OCI-LY3 (cell line): ENCODE data around the gene ITPR3.

Experiments used
- H2AFZ ChIP-seq: fragments of 200-600, 300-600 bp; shearing (Covaris generic); 2 replicates; pipeline ENCODE4 v1.6.0; 2014; ENCODE audit warnings: antibody characterized with exemption, low read depth, low read length
- H3K27ac ChIP-seq: fragments of 200-600, 300-600 bp; sonication (generic); 2 replicates; pipeline ENCODE4 v1.5.1; 2014; ENCODE audit warnings: mild to moderate bottlenecking, low read length, moderate library complexity, mixed read lengths
- H3K27me3 ChIP-seq: fragments of 200-600, 300-600 bp; sonication (generic); 2 replicates; pipeline ENCODE4 v1.6.1; 2014; ENCODE audit warnings: low read depth, low read length, mixed read lengths
- H3K36me3 ChIP-seq: fragments of 200-600, 300-600 bp; sonication (generic); replicated peaks from 2 replicates; pipeline ENCODE3; 2014; ENCODE audit warnings: low read depth, low read length, mixed read lengths
- H3K4me1 ChIP-seq: fragments of 300-600, 200-600 bp; sonication (generic); 2 replicates; pipeline ENCODE4 v1.6.1; 2014; ENCODE audit warnings: low read length, mixed read lengths
- H3K4me2 ChIP-seq: fragments of 200-600, 300-600 bp; sonication (generic); 2 replicates; pipeline ENCODE4 v1.6.1; 2014; ENCODE audit warnings: low read length, mixed read lengths
- H3K4me3 ChIP-seq: fragments of 300-600, 200-600 bp; sonication (generic); 2 replicates; pipeline ENCODE4 v1.5.1; 2014; ENCODE audit warnings: antibody characterized with exemption, mild to moderate bottlenecking, low read length, moderate library complexity
- H3K79me2 ChIP-seq: fragments of 300-600, 200-600 bp; shearing (Covaris generic); 2 replicates; pipeline ENCODE4 v1.6.1; 2014; ENCODE audit warnings: mild to moderate bottlenecking, low read length, mixed read lengths
- H3K9ac ChIP-seq: fragments of 300-600, 200-600 bp; shearing (Covaris generic); 2 replicates; pipeline ENCODE4 v1.6.0; 2014; ENCODE audit warnings: mild to moderate bottlenecking, low read length, moderate library complexity
- H3K9me3 ChIP-seq: fragments of 200-600, 300-600 bp; shearing (Covaris generic); 2 replicates; pipeline ENCODE4 v1.6.1; 2014; ENCODE audit warnings: low read length, mixed read lengths; ENCODE audit not compliant: insufficient read depth
- H4K20me1 ChIP-seq: fragments of 200-600, 300-600 bp; sonication (generic); 2 replicates; pipeline ENCODE4 v1.6.1; 2016; ENCODE audit warnings: low read length, mixed read lengths; ENCODE audit not compliant: insufficient read depth
- EZH2phosphoT487 ChIP-seq: fragments of 200-600 bp; shearing (Covaris generic); IDR thresholded peaks from 2 replicates; pipeline ENCODE4 v1.6.1; 2018; ENCODE audit warnings: antibody characterized with exemption, mixed run types, low read depth
- TF ChIP-seq, protein P1 (sequence below): fragments of 200-600, 300-600 bp; sonication (generic); IDR thresholded peaks from 2 replicates; pipeline ENCODE4 v1.5.1; 2014; ENCODE audit warnings: antibody characterized with exemption, low read length, low read depth

ITPR3 gene

GRCh38 chr6:33579828-33580714, 41.1 kb upstream of the ITPR3 start, which contains the start of gene BAK1:
Gene BAK1 (minus strand): TSS chr6:33580276. CDS start chr6:33577604, 2,672 bp downstream.
- Histone ChIP-seq H3K79me2 (peaks cover 25% of the 10 kb centered on the region), H3K36me3 (peaks cover 3% of the 10 kb centered on the region), H4K20me1 (no peaks in the 10 kb centered on the region), H3K9ac (peak within 1 kb of the TSS; percentile 92), H3K27ac (peak within 1 kb of the TSS; percentile 55), H3K4me1 (peaks cover 16% of the 10 kb centered on the region), H3K9me3 (no peaks in the 10 kb centered on the region), H3K4me3 (peak within 1 kb of the TSS; percentile 100), H3K27me3 (no peaks in the 10 kb centered on the region), H2AFZ (0 out of 2 replicates have a peak within 1 kb of the TSS, but pooled peaks have one; percentile 62), H3K4me2 (peak within 1 kb of the TSS; percentile 92)
- TF ChIP-seq EZH2phosphoT487 = no peak
- TF ChIP-seq, protein P1, sequence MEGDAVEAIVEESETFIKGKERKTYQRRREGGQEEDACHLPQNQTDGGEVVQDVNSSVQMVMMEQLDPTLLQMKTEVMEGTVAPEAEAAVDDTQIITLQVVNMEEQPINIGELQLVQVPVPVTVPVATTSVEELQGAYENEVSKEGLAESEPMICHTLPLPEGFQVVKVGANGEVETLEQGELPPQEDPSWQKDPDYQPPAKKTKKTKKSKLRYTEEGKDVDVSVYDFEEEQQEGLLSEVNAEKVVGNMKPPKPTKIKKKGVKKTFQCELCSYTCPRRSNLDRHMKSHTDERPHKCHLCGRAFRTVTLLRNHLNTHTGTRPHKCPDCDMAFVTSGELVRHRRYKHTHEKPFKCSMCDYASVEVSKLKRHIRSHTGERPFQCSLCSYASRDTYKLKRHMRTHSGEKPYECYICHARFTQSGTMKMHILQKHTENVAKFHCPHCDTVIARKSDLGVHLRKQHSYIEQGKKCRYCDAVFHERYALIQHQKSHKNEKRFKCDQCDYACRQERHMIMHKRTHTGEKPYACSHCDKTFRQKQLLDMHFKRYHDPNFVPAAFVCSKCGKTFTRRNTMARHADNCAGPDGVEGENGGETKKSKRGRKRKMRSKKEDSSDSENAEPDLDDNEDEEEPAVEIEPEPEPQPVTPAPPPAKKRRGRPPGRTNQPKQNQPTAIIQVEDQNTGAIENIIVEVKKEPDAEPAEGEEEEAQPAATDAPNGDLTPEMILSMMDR = peak; percentile 32

GRCh38 chr6:33581186-33581585, 39.9 kb upstream of the ITPR3 start:
- TF ChIP-seq, protein P1 = no peak
- no peak for TF ChIP-seq EZH2phosphoT487
- H3K4me2 ChIP-seq = no peak overlapping the region
- H3K9ac ChIP-seq = no peak overlapping the region
- H2AFZ ChIP-seq = no peak overlapping the region
- peaks cover 25% of the 10 kb centered on the region for H3K4me1 ChIP-seq
- H3K27ac ChIP-seq = no peak overlapping the region
- H4K20me1 ChIP-seq = no peaks in the 10 kb centered on the region
- no peak overlapping the region for H3K4me3 ChIP-seq
- peaks cover 3% of the 10 kb centered on the region for H3K36me3 ChIP-seq
- H3K79me2 ChIP-seq = peaks cover 25% of the 10 kb centered on the region
- no peaks in the 10 kb centered on the region for H3K9me3 ChIP-seq
- H3K27me3 ChIP-seq = no peaks in the 10 kb centered on the region

DNA sequence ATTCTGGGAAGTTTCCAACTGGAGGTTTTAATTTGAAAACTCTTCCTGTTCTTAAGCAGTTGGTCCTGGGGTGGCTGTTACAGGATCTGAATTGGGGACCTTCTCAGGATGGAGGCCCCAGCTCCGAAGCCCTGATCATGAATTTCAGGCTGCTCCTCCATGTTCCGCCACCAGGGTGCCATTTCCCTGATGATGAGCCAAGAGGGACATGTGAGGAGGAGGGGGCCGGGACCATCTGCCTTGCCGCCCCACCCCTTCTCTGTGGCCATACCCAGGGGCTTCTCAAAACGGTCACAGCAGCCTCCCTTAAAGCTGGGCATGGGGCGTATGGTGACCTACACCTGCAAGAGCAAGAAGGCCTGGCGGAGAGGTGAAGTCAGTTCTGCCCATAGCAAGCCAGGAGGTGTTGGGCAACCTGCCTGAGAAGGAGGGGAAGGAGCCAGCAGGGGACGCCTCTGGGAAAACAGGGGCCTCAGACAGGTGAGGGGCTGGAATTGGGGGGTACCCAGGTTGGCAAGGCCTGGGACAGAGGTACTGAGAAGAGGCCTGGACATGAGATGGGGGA, 37.4 kb upstream of the ITPR3 start:
- Histone ChIP-seq H3K27me3 (no peaks in the 10 kb centered on the region), H3K9ac (no peak overlapping the region), H3K79me2 (peaks cover 14% of the 10 kb centered on the region), H3K9me3 (no peaks in the 10 kb centered on the region), H3K4me3 (no peak overlapping the region), H3K27ac (no peak overlapping the region), H3K4me1 (peaks cover 21% of the 10 kb centered on the region), H3K36me3 (no peaks in the 10 kb centered on the region), H2AFZ (no peak overlapping the region), H3K4me2 (no peak overlapping the region), H4K20me1 (no peaks in the 10 kb centered on the region)
- TF ChIP-seq, protein P1 = 0 out of 2 replicates have a peak, but pooled peaks have one; percentile 3
- TF ChIP-seq EZH2phosphoT487 = no peak

GRCh38 chr6:33584700-33585402, 36.3 kb upstream of the ITPR3 start:
- Histone ChIP-seq H3K9ac (peak overlapping the region; percentile 56; the same call in 1 of the 2 replicates), H3K4me3 (peak overlapping the region; percentile 71), H3K79me2 (peaks cover 2% of the 10 kb centered on the region), H3K4me2 (peak overlapping the region; percentile 81), H3K36me3 (no peaks in the 10 kb centered on the region), H3K27me3 (no peaks in the 10 kb centered on the region), H4K20me1 (no peaks in the 10 kb centered on the region), H3K27ac (no peak overlapping the region), H2AFZ (no peak overlapping the region), H3K4me1 (peaks cover 20% of the 10 kb centered on the region), H3K9me3 (no peaks in the 10 kb centered on the region)
- TF ChIP-seq EZH2phosphoT487 = no peak
- TF ChIP-seq, protein P1 = no peak
